ENCODE results near the gene DGKG.

DGKG gene

DNA sequence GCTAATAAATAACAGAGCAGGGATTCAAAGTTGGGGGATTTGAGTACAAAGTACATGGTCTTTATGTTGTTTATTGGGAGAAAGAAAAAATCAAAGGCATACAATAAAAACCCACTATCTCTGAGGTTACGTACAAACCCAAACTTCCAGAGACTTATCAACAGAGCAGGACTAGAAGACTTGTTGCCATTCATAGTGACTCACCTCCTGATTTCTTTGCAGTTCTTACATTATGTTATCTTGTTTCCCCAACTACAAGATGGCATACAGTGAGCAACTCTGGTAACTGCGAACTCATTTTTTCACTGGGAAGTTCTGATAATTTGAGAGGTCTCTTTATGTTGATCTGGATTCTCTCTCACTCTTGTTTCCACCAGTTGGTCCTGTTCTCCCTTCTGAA is 172.5 kb downstream of the DGKG start:
- ChIA-PET POLR2A (no interaction called here), CTCF (interaction anchor here (0.6 kb wide), 1 partner anchor 207 kb away, joined by 3 read pairs; no protein-coding TSS in a partner anchor)
- TF ChIP-seq, protein P1, sequence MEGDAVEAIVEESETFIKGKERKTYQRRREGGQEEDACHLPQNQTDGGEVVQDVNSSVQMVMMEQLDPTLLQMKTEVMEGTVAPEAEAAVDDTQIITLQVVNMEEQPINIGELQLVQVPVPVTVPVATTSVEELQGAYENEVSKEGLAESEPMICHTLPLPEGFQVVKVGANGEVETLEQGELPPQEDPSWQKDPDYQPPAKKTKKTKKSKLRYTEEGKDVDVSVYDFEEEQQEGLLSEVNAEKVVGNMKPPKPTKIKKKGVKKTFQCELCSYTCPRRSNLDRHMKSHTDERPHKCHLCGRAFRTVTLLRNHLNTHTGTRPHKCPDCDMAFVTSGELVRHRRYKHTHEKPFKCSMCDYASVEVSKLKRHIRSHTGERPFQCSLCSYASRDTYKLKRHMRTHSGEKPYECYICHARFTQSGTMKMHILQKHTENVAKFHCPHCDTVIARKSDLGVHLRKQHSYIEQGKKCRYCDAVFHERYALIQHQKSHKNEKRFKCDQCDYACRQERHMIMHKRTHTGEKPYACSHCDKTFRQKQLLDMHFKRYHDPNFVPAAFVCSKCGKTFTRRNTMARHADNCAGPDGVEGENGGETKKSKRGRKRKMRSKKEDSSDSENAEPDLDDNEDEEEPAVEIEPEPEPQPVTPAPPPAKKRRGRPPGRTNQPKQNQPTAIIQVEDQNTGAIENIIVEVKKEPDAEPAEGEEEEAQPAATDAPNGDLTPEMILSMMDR (IDR thresholded peaks at IDR 0.05; ENCODE audit: insufficient read depth, low read length, missing control alignments) = no peak
- H3K4me3 ChIP-seq (ENCODE audit: low read depth, low read length) = no peak overlapping the region
- no peak for DNase-seq (ENCODE audit: low read depth, low spot score)

DNA sequence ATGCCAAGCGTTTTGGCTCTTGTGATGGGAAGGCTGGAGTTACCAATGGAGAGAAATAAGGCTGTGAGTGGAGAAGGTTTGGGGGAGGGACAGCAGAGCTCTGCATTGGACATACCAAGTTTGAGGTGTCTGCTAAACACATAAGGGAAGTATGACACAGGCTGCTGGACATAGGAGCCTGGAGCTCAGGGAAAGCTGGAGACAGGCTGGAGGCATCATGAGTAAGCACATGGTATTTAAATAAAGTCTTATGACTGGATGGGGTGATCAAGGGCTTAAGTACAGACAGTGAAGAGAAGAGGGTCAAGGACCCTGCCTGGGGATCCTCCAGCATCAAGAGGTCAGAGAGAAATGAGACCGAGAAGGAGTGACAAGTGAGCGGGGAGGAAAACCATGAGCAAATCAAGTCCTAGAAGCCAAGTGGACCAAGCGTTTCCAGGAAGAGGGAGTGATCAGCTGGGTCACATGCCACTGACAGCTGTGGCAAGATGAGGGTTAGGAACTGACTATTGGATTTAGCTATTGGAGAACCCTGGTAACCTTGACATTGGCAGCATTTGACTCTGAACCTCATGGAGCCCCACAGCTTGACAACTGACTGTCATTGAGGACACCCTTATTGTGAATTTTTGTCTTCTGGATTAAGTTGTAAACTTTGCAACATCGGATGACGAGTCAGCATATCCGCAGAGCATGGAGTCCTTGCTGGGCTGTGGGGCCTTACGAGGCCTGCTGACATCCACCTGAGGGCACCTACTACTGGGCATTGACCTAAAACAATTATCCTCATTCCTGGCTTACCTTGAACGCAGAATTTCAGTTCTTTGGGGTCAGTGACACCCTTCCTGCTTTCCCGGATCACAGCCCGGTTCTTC is 174.4 kb downstream of the DGKG start:
- DNase-seq (ENCODE audit: low read depth, low spot score) = no peak
- POLR2A ChIA-PET = no interaction called here

DNA sequence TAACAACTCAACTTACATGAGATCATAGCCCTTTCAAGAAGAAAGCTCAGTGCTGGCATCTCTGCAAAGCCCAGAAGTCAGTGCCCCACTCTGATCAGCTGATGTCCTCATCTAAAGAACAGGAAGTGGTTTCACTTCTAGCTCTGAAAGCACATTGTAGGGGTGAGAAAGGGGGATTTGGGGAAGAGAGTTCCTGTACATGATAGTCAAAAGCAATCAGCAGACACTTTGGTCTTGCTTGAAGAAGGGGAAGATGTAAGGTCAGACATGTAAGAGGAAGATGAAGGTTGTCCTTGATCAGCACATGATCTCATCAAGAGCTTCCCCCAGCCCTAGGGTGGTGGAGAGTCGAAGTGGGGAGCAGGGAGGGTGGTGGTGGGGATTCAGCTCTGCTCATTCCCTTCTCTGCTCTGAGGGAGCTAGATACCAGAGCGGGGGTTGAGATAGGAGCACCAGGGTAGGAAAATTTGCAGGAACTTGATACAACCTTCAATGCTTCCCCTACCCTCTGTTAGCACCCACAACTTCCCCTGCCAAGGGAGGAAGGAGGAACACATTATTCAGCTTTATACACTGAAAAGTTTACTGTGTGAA is 176.7 kb downstream of the DGKG start:
- ChIA-PET POLR2A (no interaction called here), CTCF (no interaction called here)
- no peak for DNase-seq (ENCODE audit: low read depth, low spot score)
- H3K4me3 ChIP-seq (ENCODE audit: low read depth, low read length) = no peak overlapping the region
- TF ChIP-seq, protein P1 (IDR thresholded peaks at IDR 0.05; ENCODE audit: insufficient read depth, low read length, missing control alignments) = no peak

More for the DNA sequence above, 174.4 kb downstream of the DGKG start:
- CTCF ChIA-PET = no interaction called here
- no peak overlapping the region for H3K4me3 ChIP-seq (ENCODE audit: low read depth, low read length)
- TF ChIP-seq, protein P1 (IDR thresholded peaks at IDR 0.05; ENCODE audit: insufficient read depth, low read length, missing control alignments) = no peak

DNA sequence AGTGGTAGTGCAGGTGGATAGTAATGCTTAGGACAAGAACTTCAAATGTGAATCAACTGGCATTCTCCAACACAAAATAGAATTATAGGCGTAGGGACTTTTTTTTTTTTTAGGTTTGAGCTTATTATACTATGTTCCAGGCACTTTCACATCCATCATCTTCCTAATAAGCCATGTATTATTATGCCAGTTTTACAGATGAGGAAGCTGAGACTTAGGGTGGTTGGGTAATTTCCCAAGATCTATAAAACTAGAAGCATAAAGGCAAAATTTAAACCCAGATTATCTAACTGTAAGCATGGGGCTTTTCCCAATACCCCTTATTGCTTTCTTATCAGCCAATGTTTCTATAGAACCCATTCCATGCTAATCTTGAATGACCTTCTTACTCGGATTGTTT is 178.0 kb downstream of the DGKG start:
- H3K4me3 ChIP-seq (ENCODE audit: low read depth, low read length) = no peak overlapping the region
- DNase-seq (ENCODE audit: low read depth, low spot score) = no peak
- TF ChIP-seq, protein P1 (IDR thresholded peaks at IDR 0.05; ENCODE audit: insufficient read depth, low read length, missing control alignments) = no peak
- ChIA-PET POLR2A (no interaction called here), CTCF (no interaction called here)

DNA sequence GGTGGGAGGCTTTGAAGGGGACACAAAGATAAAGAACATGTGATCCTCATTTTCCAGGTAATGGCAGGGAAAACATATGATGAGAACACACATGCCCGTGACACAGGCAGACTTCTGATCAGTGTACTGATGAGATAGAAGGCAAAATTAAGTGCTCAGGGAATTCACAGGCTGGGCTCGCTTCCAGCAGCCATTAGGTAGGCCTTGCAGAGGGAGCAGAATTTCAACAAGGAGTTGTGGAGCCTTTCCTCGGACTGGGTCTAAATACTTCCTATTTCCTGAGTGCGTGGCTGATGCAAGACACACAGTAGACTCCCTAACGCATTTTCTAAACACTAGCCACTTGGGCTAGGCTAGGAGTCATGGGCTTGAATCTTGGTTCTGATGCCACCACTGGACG is 179.2 kb downstream of the DGKG start:
- DNase-seq (ENCODE audit: low read depth, low spot score) = no peak
- ChIA-PET CTCF (no interaction called here), POLR2A (no interaction called here)
- TF ChIP-seq, protein P1 (IDR thresholded peaks at IDR 0.05; ENCODE audit: insufficient read depth, low read length, missing control alignments) = no peak
- H3K4me3 ChIP-seq (ENCODE audit: low read depth, low read length) = no peak overlapping the region

DNA sequence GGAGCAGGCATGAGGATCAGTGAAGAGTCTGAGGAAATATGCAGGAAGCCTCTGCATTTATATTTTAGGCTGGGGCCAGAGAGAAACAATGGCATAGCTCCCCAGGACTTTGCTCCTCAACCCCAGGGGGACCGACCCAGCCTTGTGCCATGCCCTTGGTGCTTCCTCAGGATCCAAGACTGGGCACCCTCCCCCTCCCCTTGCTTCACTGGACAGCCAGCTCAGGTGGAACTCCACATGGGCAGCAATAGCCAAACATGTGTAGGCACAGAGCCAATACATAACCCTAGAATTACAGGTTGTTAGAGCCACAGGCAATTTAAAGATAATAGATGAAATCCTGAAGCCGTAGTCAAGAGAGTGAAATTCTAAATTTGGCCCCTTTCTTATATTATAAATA is 180.1 kb downstream of the DGKG start:
- no peak for DNase-seq (ENCODE audit: low read depth, low spot score)

More for the DNA sequence above, 180.1 kb downstream of the DGKG start:
- TF ChIP-seq, protein P1 (IDR thresholded peaks at IDR 0.05; ENCODE audit: insufficient read depth, low read length, missing control alignments) = no peak
- CTCF ChIA-PET = no interaction called here
- POLR2A ChIA-PET = no interaction called here
- no peak overlapping the region for H3K4me3 ChIP-seq (ENCODE audit: low read depth, low read length)

Data from AG04449 (cell line).